Body of pancreas (tissue), 4 donors: Measurements from ENCODE around the gene SLC38A3. TPM values are rescaled to one million over a fixed set of nuclear protein-coding genes. Genes with fewer than 3 reads are reported as not detected.

Source experiments
- ATAC-seq: fragments of 150-250 bp; one replicate; pipeline ENCODE4 v1.9.1; 2016
- DNase-seq, 4 donors: peaks; one replicate each; pipeline ENCODE4 v3.0.0-alpha.2; 2019
- H3K27ac ChIP-seq, 4 donors: fragments of 200-600 bp; sonication (generic); 1 replicate in 3 of 4; 2 replicates in 1 of 4; pipeline versions ENCODE4 v1.5.1 to v1.6.1; 2016 to 2019; ENCODE audit warnings: mild to moderate bottlenecking in 1 of 4, mixed read lengths in 1 of 4, moderate library complexity in 1 of 4
- H3K27me3 ChIP-seq, 2 donors: fragments of 200-600 bp; sonication (generic); one replicate each; pipeline ENCODE4 v1.6.0; 2016; ENCODE audit warnings: mild to moderate bottlenecking in 1 of 2
- H3K36me3 ChIP-seq, 2 donors: fragments of 200-600 bp; sonication (generic); replicated peaks in 1 of 2; 2 replicates each; pipeline ENCODE4 v1.5.1; 2016; ENCODE audit warnings: low read depth in 2 of 2; ENCODE audit not compliant: insufficient read depth in 1 of 2
- H3K4me1 ChIP-seq: fragments of 200-600 bp; sonication (generic); one replicate; pipeline ENCODE4 v1.6.0; 2016
- H3K4me3 ChIP-seq, 2 donors: fragments of 200-600 bp; sonication (generic); 1 replicate in 1 of 2; 2 replicates in 1 of 2; pipeline ENCODE4 v1.5.1; 2016 to 2019
- H3K9me3 ChIP-seq, 3 donors: fragments of 200-600 bp; sonication (generic); 1 replicate in 2 of 3; 2 replicates in 1 of 3; pipeline ENCODE4 v1.5.1; 2016
- POLR2A ChIP-seq, 3 donors: fragments of 450-650 bp; IDR thresholded peaks; one replicate each; pipeline ENCODE4 v1.6.1; 2016; ENCODE audit warnings: antibody characterized with exemption in 3 of 3, mild to moderate bottlenecking in 2 of 3
- WGBS, 2 donors: methylation state at CpG; one replicate each; pipeline ENCODE4 v1.1.5; 2017; 5-methylcytosine and 5-hydroxymethylcytosine counted together
- intact Hi-C: fragments of 100-400 bp; cut with DNase I; formaldehyde crosslinking; loops from one replicate; pipeline ENCODE4 v1.15.1; 2023
- total RNA-seq, 2 donors: library from RNA; depleted of rRNA; stranded (reverse); fragments of >200 nt; gene quantifications; one replicate each; pipeline ENCODE4 v1.1.0, GENCODE V29; 2016
- TF ChIP-seq, protein P1 (sequence below), 7 experiments: fragments of 450-650 bp in 4 of 7; fragments of 200-600 bp in 3 of 7; sonication (generic) in 3 of 7; IDR thresholded peaks; one replicate each; pipeline ENCODE4 v1.5.1; 2016 to 2019; ENCODE audit warnings: antibody characterized with exemption in 7 of 7

Gene SLC38A3
- total RNA-seq, 2 donors from 2014 or later = 4.6 to 48.0 TPM

DNA sequence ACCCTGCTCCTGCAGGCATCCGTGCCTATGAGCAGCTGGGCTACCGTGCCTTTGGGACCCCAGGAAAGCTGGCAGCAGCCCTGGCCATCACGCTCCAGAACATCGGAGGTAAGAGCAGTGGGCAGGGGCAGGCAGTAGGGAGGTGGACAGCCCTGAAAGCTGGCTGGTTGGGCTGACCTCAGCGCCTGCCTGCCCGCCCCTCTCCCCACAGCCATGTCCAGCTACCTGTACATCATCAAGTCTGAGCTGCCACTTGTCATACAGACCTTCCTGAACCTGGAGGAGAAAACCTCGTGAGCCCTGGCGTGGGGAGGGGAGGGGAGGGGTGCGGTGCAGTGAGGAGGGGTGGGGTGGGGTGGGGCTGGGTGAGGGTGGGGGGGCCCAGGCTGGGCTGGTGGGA, 10.5 kb downstream of the SLC38A3 start:
- intact Hi-C loops = no loop called here
- no peak overlapping the region for H3K27ac ChIP-seq
- H3K4me1 ChIP-seq = peaks cover 42% of the 10 kb centered on the region
- H3K27me3 ChIP-seq = no peaks in the 10 kb centered on the region
- DNase-seq = no peak
- TF ChIP-seq, protein P1, sequence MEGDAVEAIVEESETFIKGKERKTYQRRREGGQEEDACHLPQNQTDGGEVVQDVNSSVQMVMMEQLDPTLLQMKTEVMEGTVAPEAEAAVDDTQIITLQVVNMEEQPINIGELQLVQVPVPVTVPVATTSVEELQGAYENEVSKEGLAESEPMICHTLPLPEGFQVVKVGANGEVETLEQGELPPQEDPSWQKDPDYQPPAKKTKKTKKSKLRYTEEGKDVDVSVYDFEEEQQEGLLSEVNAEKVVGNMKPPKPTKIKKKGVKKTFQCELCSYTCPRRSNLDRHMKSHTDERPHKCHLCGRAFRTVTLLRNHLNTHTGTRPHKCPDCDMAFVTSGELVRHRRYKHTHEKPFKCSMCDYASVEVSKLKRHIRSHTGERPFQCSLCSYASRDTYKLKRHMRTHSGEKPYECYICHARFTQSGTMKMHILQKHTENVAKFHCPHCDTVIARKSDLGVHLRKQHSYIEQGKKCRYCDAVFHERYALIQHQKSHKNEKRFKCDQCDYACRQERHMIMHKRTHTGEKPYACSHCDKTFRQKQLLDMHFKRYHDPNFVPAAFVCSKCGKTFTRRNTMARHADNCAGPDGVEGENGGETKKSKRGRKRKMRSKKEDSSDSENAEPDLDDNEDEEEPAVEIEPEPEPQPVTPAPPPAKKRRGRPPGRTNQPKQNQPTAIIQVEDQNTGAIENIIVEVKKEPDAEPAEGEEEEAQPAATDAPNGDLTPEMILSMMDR (IDR thresholded peaks at IDR 0.05) = no peak
- H3K36me3 ChIP-seq = peaks cover 0 to 17% of the 10 kb centered on the region in 2 donors
- H3K4me3 ChIP-seq = no peak overlapping the region
- no peaks in the 10 kb centered on the region for H3K9me3 ChIP-seq
- WGBS, 2 donors = 62 to 81% methylated on average over 3 to 9 of the region's 9 CpGs
- ATAC-seq = no peak

DNA sequence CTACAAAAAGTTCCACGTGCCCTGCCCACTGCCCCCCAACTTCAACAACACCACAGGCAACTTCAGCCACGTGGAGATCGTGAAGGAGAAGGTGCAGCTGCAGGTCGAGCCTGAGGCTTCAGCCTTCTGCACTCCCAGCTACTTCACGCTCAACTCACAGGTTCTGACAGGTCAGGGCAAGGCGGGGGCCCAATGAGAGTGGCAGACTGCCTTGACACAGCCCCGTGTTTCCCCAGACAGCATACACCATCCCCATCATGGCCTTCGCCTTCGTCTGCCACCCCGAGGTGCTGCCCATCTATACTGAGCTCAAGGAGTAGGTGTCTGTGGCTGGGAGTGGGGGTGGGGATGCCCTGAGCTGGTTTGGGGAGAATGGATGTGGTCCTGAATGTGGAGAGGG, 12.6 kb downstream of the SLC38A3 start:
- Histone ChIP-seq H3K27me3 (no peaks in the 10 kb centered on the region), H3K36me3 (peaks cover 0 to 17% of the 10 kb centered on the region in 2 donors), H3K9me3 (no peaks in the 10 kb centered on the region), H3K4me1 (peaks cover 32% of the 10 kb centered on the region), H3K27ac (no peak overlapping the region), H3K4me3 (no peak overlapping the region)
- intact Hi-C loops = no loop called here
- ATAC-seq (no peak), DNase-seq (no peak)
- TF ChIP-seq, protein P1 (IDR thresholded peaks at IDR 0.05) = no peak
- no peak for TF ChIP-seq POLR2A (IDR thresholded peaks at IDR 0.05)
- 86% methylated on average over 9 to 10 of the region's 10 CpGs for WGBS, 2 donors

DNA sequence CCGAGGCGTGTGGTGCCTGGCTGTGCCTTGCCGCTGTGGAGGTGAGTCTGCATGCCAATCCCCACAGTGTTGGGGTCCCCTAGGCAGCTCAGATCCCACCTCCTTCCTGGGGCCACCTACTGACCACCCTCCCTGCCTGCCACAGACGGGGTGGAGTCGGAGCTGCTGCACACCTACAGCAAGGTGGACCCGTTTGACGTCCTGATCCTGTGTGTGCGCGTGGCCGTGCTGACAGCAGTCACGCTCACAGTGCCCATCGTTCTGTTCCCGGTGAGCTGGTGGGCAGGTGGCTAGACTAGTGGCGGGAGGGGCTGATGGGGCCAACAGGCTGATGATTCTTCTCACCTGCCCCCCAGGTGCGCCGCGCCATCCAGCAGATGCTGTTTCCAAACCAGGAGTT, 13.4 kb downstream of the SLC38A3 start:
- ATAC-seq (no peak), DNase-seq (no peak)
- no peak overlapping the region for H3K27ac ChIP-seq
- peaks cover 0 to 17% of the 10 kb centered on the region in 2 donors for H3K36me3 ChIP-seq
- 92 to 100% methylated on average over 1 to 17 of the region's 17 CpGs for WGBS, 2 donors
- no peak for TF ChIP-seq POLR2A (IDR thresholded peaks at IDR 0.05)
- TF ChIP-seq, protein P1 (IDR thresholded peaks at IDR 0.05) = no peak
- no peak overlapping the region for H3K4me3 ChIP-seq
- H3K9me3 ChIP-seq = no peaks in the 10 kb centered on the region
- H3K27me3 ChIP-seq = no peaks in the 10 kb centered on the region
- intact Hi-C loops = no loop called here
- H3K4me1 ChIP-seq = peaks cover 24% of the 10 kb centered on the region

DNA sequence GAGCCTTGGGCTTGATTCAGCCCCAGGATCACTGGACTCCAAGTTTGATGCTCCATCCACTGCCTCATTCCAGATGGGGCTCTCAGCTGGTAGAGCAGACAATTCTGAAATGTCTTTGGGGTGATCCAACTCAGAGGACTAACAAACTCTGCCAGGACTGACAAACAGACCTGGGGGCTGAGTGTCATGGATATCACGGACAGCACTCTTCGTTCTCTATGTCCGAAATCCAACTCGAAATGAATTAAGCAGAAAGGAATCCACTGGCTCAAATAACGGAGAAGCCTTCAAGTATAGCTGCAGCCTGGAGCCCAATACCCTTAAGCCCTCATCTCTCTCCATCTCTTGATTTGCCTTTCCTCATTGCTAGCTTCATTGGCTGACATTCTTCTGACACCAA, 14.2 kb downstream of the SLC38A3 start:
- H3K36me3 ChIP-seq = peaks cover 0 to 17% of the 10 kb centered on the region in 2 donors
- no peak overlapping the region for H3K27ac ChIP-seq
- peaks cover 16% of the 10 kb centered on the region for H3K4me1 ChIP-seq
- no peak overlapping the region for H3K4me3 ChIP-seq
- H3K9me3 ChIP-seq = no peaks in the 10 kb centered on the region
- TF ChIP-seq, protein P1 (IDR thresholded peaks at IDR 0.05) = no peak
- no peak for TF ChIP-seq POLR2A (IDR thresholded peaks at IDR 0.05)
- ATAC-seq (no peak), DNase-seq (no peak)
- intact Hi-C loops = no loop called here
- 86% methylated on average over 5 of the region's 5 CpGs for WGBS, 2 donors
- no peaks in the 10 kb centered on the region for H3K27me3 ChIP-seq

DNA sequence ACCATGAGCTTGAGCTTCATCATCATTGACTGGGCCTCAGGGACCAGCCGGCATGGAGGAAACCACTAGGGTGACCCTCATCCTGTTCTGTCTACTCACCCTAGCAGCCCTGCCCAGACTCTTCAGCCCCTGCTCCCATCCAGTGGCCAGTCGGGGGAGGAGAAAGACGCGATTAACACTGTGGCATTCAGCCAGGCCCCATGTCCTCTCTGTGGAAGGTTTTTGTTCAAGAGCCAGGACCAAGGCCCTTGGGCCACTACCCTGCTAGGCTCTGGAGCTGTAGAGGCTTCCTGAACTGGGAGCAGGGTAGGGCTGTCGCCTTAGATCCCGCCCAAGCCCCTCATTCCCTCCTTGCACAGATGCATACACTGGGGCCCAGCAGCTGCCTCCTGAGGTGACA, 15.0 kb downstream of the SLC38A3 start:
- no peak for ATAC-seq
- intact Hi-C loops = no loop called here
- H3K36me3 ChIP-seq = peaks cover 0 to 17% of the 10 kb centered on the region in 2 donors
- H3K4me1 ChIP-seq = peaks cover 15% of the 10 kb centered on the region
- no peaks in the 10 kb centered on the region for H3K27me3 ChIP-seq
- WGBS, 2 donors = 46 to 54% methylated on average over 6 of the region's 6 CpGs
- no peak for TF ChIP-seq POLR2A (IDR thresholded peaks at IDR 0.05)
- TF ChIP-seq, protein P1 (IDR thresholded peaks at IDR 0.05) = no peak
- DNase-seq = no peak
- H3K4me3 ChIP-seq = no peak overlapping the region
- H3K9me3 ChIP-seq = no peaks in the 10 kb centered on the region
- no peak overlapping the region for H3K27ac ChIP-seq
